Spleen (tissue), 11 donors: Measurements from ENCODE around the gene RSPH3. TPM values are rescaled to one million over a fixed set of nuclear protein-coding genes. Genes with fewer than 3 reads are reported as not detected.

Experiments used
- DNase-seq: peaks from one replicate; pipeline ENCODE4 v3.0.0-alpha.2; 2020
- H3K27ac ChIP-seq, 8 donors: fragments of 200-600 bp; sonication (generic) in 7 of 8; 1 replicate in 4 of 8; 2 replicates in 4 of 8; pipeline versions ENCODE4 v1.5.0 to v1.8.0; 2016 to 2021; ENCODE audit warnings: inconsistent platforms in 4 of 8, mild to moderate bottlenecking in 4 of 8, moderate library complexity in 1 of 8
- H3K27me3 ChIP-seq, 7 donors: fragments of 200-600 bp; sonication (generic) in 6 of 7; replicated peaks in 1 of 7; 1 replicate in 4 of 7; 2 replicates in 3 of 7; pipeline versions ENCODE4 v1.5.0 to v1.8.0; 2016 to 2021; ENCODE audit warnings: inconsistent platforms in 3 of 7, mild to moderate bottlenecking in 1 of 7
- H3K36me3 ChIP-seq, 6 donors: fragments of 200-600 bp; sonication (generic) in 5 of 6; 1 replicate in 4 of 6; 2 replicates in 2 of 6; pipeline versions ENCODE4 v1.5.0 to v1.8.0; 2016 to 2021; ENCODE audit warnings: inconsistent platforms in 2 of 6
- H3K4me1 ChIP-seq, 6 donors: fragments of 200-600 bp; sonication (generic) in 5 of 6; 1 replicate in 3 of 6; 2 replicates in 3 of 6; pipeline versions ENCODE4 v1.5.0 to v1.8.0; 2016 to 2021; ENCODE audit warnings: inconsistent platforms in 3 of 6
- H3K4me3 ChIP-seq, 8 donors: fragments of 200-600 bp; sonication (generic) in 7 of 8; 1 replicate in 4 of 8; 2 replicates in 4 of 8; pipeline versions ENCODE4 v1.5.0 to v1.8.0; 2016 to 2021; ENCODE audit warnings: inconsistent platforms in 4 of 8, mild to moderate bottlenecking in 4 of 8, moderate library complexity in 2 of 8
- H3K9me3 ChIP-seq, 8 donors: fragments of 200-600 bp; sonication (generic) in 7 of 8; 1 replicate in 4 of 8; 2 replicates in 4 of 8; pipeline versions ENCODE4 v1.5.0 to v1.8.0; 2016 to 2021; ENCODE audit warnings: inconsistent platforms in 4 of 8
- CTCF ChIP-seq, 11 experiments: fragments of 200-600 bp in 7 of 11; fragments of 450-650 bp in 4 of 11; sonication (generic) in 4 of 11; IDR thresholded peaks in 8 of 11; conservative IDR thresholded peaks in 3 of 11; 1 replicate in 7 of 11; 2 replicates in 4 of 11; pipeline versions ENCODE4 v1.4.0 to v1.8.0; 2016 to 2021; ENCODE audit warnings: antibody characterized with exemption in 11 of 11, inconsistent platforms in 4 of 11, mild to moderate bottlenecking in 1 of 11
- POLR2A ChIP-seq, 3 donors: fragments of 450-650 bp; IDR thresholded peaks; one replicate each; pipeline ENCODE4 v1.5.1; 2017; ENCODE audit warnings: antibody characterized with exemption in 3 of 3, mild to moderate bottlenecking in 1 of 3
- POLR2AphosphoS5 ChIP-seq, 3 donors: sonication (generic); formaldehyde crosslinking; IDR thresholded peaks; one replicate each; pipeline ENCODE4 v1.5.1; 2017; ENCODE audit warnings: antibody characterized with exemption in 3 of 3
- WGBS, 5 donors: extraction: QIAGEN DNeasy Blood & Tissue Kit in 3 of 5; methylation state at CpG; one replicate each; pipeline versions ENCODE4 v1.1.5 to v1.1.7; 2013 to 2018; 5-methylcytosine and 5-hydroxymethylcytosine counted together
- intact Hi-C: fragments of 100-400 bp; cut with DNase I; formaldehyde crosslinking; loops from one replicate; pipeline ENCODE4 v1.15.0; 2023; ENCODE audit warnings: low total_unique reads
- polyA plus RNA-seq, 3 donors: library from polyadenylated mRNA; stranded (reverse); fragments of 200-250 nt; gene quantifications; one replicate each; pipeline ENCODE4 v1.2.1, GENCODE V29; 2013
- total RNA-seq, 7 donors: library from RNA; depleted of rRNA in 3 of 7; stranded (reverse); fragments of >200 nt in 3 of 7; fragmentation: NEBNext Ultra II Directional in 4 of 7; extraction: Animal tissue kit (Norgen Biotek cat#: 25700) in 4 of 7; gene quantifications; one replicate each; pipeline versions ENCODE4 v1.1.0 to v1.2.1, GENCODE V29; 2016 to 2021
- donor health status: healthy with polysubstance abuse.
- donor health status: DM: no; HTN: no; CAD: no; lungs with moderate emphysema.
- donor health status: DM: no; HTN: no; CAD: no.
- donor health status: Bipolar disorder and iron deficiency.
- donor health status: healthy.
- donor health status: DM: no; HTN: no; CAD: no.
- donor health status: DM: yes; HTN: yes; CAD: no.

The RSPH3 gene
- total and polyA plus RNA-seq, 10 donors = 0.91 to 7.3 (median 4.7) TPM

- peak in 9 of 11 experiments; percentile 37 to 67 (median 60) for TF ChIP-seq CTCF (IDR thresholded peaks at IDR 0.05 in 8 of 11, conservative IDR thresholded peaks at IDR 0.05 in 3 of 11)
- no peak for TF ChIP-seq POLR2A (IDR thresholded peaks at IDR 0.05)
- no peak for TF ChIP-seq POLR2AphosphoS5 (IDR thresholded peaks at IDR 0.05)
- H3K36me3 ChIP-seq = peaks cover 0 to 31% (median 7%) of the 10 kb centered on the region in 6 donors
- H3K9me3 ChIP-seq = peaks cover 0 to 22% (median 17%) of the 10 kb centered on the region in 8 donors
- 22 to 37% (median 28%) methylated on average over 4 of the region's 4 CpGs for WGBS, 5 donors
- peaks cover 0 to 9% (median 6%) of the 10 kb centered on the region in 6 donors for H3K4me1 ChIP-seq
- no peaks in the 10 kb centered on the region for H3K27me3 ChIP-seq
- intact Hi-C loops = loop anchor here (2.0 to 10.0 kb wide), 3 partner anchors 188 to 748 kb away; no protein-coding TSS in a partner anchor
- no peak overlapping the region for H3K27ac ChIP-seq
- no peak for DNase-seq
- no peak overlapping the region for H3K4me3 ChIP-seq
These were observed 27.5 kb downstream of the RSPH3 start for GRCh38 chr6:158972241-158973233.

GRCh38 chr6:158970640-158971275, 29.2 kb downstream of the RSPH3 start:
- TF ChIP-seq CTCF (IDR thresholded peaks at IDR 0.05 in 8 of 11, conservative IDR thresholded peaks at IDR 0.05 in 3 of 11) (no peak), POLR2A (IDR thresholded peaks at IDR 0.05) (no peak), POLR2AphosphoS5 (IDR thresholded peaks at IDR 0.05) (no peak)
- peaks cover 0 to 14% (median 3%) of the 10 kb centered on the region in 6 donors for H3K36me3 ChIP-seq
- peaks cover 0 to 9% (median 6%) of the 10 kb centered on the region in 6 donors for H3K4me1 ChIP-seq
- WGBS, 5 donors = 90 to 96% (median 91%) methylated on average over 6 of the region's 6 CpGs
- peaks cover 0 to 36% (median 21%) of the 10 kb centered on the region in 8 donors for H3K9me3 ChIP-seq
- no peak overlapping the region for H3K27ac ChIP-seq
- H3K4me3 ChIP-seq = no peak overlapping the region
- no peaks in the 10 kb centered on the region for H3K27me3 ChIP-seq
- DNase-seq = no peak
- intact Hi-C loops = loop anchor here (10.0 kb wide), 2 partner anchors 186 to 746 kb away; no protein-coding TSS in a partner anchor

- no peak for DNase-seq
- H3K27me3 ChIP-seq = no peaks in the 10 kb centered on the region
- H3K4me3 ChIP-seq = no peak overlapping the region
- H3K9me3 ChIP-seq = peaks cover 0 to 36% (median 21%) of the 10 kb centered on the region in 8 donors
- TF ChIP-seq POLR2A (IDR thresholded peaks at IDR 0.05) (no peak), CTCF (IDR thresholded peaks at IDR 0.05 in 8 of 11, conservative IDR thresholded peaks at IDR 0.05 in 3 of 11) (no peak), POLR2AphosphoS5 (IDR thresholded peaks at IDR 0.05) (no peak)
- H3K27ac ChIP-seq = no peak overlapping the region
- peaks cover 0 to 6% (median 0%) of the 10 kb centered on the region in 6 donors for H3K36me3 ChIP-seq
- 86 to 95% (median 90%) methylated on average over 1 of the region's 1 CpG for WGBS, 5 donors
- H3K4me1 ChIP-seq = peaks cover 0 to 9% (median 6%) of the 10 kb centered on the region in 6 donors
- intact Hi-C loops = no loop called here
These were observed 30.9 kb downstream of the RSPH3 start for GRCh38 chr6:158969148-158969547.
